Activated naive CD4-positive, alpha-beta T cell treated with anti-CD3 and anti-CD28 coated beads, Interleukin-2, amount 10 ng/mL, durations not matched to agents 7 days and 5 days (primary cell): ENCODE data around the gene CNTNAP3B.
"Not testable (repeated sequence)": the region's sequence is repeated elsewhere in the genome, so short reads cannot be mapped to it uniquely, and the experiment has no call there.

Experiments used
- CTCF ChIA-PET: fragments of 350-600 bp; sonication (Branson Sonifier 250); formaldehyde crosslinking; loops from one replicate; lab custom pipeline; 2021; ENCODE audit warnings: antibody characterized with exemption; lab: Charles Lee
- DNase-seq: peaks from one replicate; pipeline ENCODE4 v3.0.0-alpha.2; 2020
- H3K27ac Mint-ChIP-seq: one replicate; pipeline ENCODE4 v1.8.0; 2021; ENCODE audit warnings: mild to moderate bottlenecking, moderate library complexity, mixed read lengths
- H3K27me3 Mint-ChIP-seq: one replicate; pipeline ENCODE4 v1.8.0; 2021; ENCODE audit warnings: mild to moderate bottlenecking, mixed read lengths
- H3K36me3 Mint-ChIP-seq: one replicate; pipeline ENCODE4 v1.8.0; 2021; ENCODE audit warnings: mixed read lengths
- H3K4me1 Mint-ChIP-seq: one replicate; pipeline ENCODE4 v1.8.0; 2021; ENCODE audit warnings: mixed read lengths
- H3K4me3 Mint-ChIP-seq: one replicate; pipeline ENCODE4 v1.8.0; 2021; ENCODE audit warnings: mild to moderate bottlenecking, moderate library complexity, mixed read lengths
- H3K9me3 Mint-ChIP-seq: one replicate; pipeline ENCODE4 v1.8.0; 2021; ENCODE audit warnings: mixed read lengths

CNTNAP3B gene

GRCh38 chr9:42033541-42033940 is 95.7 kb downstream of the CNTNAP3B start:
- H3K36me3 Mint-ChIP-seq, CTCF ChIA-PET, H3K4me1 Mint-ChIP-seq, H3K27ac Mint-ChIP-seq, DNase-seq, H3K4me3 Mint-ChIP-seq, H3K27me3 Mint-ChIP-seq, H3K9me3 Mint-ChIP-seq: not testable (repeated sequence)

DNA sequence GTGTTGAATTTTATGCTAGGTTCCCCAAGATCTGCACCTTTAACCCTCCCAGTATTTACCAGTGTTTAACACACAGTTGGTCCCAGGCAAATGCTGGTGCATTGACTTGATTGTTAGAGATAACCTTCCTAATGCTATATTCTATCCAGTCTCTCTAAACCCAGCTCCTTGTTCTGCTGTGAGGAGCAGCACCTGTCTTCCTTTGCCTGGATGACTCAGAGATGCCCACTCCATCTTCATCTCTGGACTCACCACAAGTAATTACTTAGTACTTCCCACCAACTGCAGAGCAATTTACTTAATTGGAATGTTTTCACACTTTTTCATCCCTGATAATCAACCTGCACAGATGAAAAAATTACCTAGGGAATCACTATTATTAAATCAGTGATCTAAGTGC is 108.6 kb downstream of the CNTNAP3B start:
- H3K27ac Mint-ChIP-seq, H3K9me3 Mint-ChIP-seq, H3K36me3 Mint-ChIP-seq, DNase-seq, H3K4me1 Mint-ChIP-seq, H3K4me3 Mint-ChIP-seq, CTCF ChIA-PET, H3K27me3 Mint-ChIP-seq: not testable (repeated sequence)

GRCh38 chr9:42018220-42018922 is 110.9 kb downstream of the CNTNAP3B start:
- H3K27ac Mint-ChIP-seq, H3K9me3 Mint-ChIP-seq, H3K27me3 Mint-ChIP-seq, H3K36me3 Mint-ChIP-seq, DNase-seq, H3K4me3 Mint-ChIP-seq, H3K4me1 Mint-ChIP-seq, CTCF ChIA-PET: not testable (repeated sequence)

DNA sequence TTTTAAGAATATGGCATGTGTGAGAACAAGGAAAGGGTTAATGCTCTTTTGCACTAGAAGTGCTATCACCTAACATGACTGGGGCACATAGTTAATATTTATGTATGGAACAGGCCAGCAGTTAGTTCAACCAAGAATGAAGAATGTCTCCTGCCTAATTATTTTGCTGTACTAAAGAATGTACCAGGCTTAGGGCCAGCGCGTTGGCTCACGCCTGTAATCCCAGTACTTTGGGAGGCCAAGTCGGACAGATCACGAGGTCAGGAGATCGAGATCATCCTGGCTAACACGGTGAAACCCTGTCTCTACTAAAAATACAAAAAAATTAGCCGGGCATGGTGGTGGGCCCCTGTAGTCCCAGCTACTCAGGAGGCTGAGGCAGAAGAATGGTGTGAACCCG is 114.9 kb downstream of the CNTNAP3B start:
- H3K27me3 Mint-ChIP-seq, H3K36me3 Mint-ChIP-seq, H3K4me3 Mint-ChIP-seq, H3K4me1 Mint-ChIP-seq, CTCF ChIA-PET, H3K9me3 Mint-ChIP-seq, H3K27ac Mint-ChIP-seq, DNase-seq: not testable (repeated sequence)

DNA sequence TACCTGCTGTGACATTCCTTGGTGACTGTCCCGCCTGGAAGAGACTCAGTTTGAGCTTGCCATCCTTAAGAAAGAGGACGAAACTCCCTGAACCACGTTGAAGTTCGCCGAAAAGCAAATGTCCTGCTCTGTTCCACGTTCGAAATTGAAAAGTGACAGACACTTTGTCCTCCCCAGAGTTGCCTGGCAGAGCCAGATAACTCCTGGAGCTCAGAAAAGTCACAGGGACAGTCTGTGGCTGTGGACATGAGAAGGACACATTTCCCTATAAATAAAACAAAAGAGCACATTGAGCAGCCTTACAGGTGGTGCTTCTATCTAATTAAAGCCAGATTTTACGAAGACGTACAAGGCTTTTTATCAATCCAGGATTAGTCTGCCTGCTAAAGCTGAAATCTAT is 137.6 kb downstream of the CNTNAP3B start:
- H3K4me3 Mint-ChIP-seq, H3K27ac Mint-ChIP-seq, H3K27me3 Mint-ChIP-seq, H3K9me3 Mint-ChIP-seq, H3K36me3 Mint-ChIP-seq, DNase-seq, CTCF ChIA-PET, H3K4me1 Mint-ChIP-seq: not testable (repeated sequence)

DNA sequence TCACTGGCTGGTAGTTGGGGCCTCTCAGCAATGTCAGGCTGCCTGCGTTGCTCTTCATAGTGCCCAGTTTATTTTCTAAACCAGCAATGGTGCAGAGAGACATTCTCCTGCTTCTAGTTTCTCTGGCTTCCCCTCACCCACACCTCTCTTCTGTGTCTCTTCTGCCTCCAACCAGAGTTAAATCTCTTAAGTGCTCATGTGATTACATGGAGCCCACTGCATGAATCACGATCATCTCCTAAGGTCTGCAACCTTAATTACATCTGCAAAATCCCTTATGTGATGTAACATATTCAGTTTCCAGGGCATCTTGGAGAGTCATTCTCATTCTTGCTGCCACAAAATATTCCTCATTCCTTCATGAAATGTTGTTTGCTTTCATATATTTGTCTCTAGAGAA is 149.0 kb downstream of the CNTNAP3B start:
- H3K36me3 Mint-ChIP-seq, H3K27me3 Mint-ChIP-seq, H3K27ac Mint-ChIP-seq, H3K4me3 Mint-ChIP-seq, H3K9me3 Mint-ChIP-seq, H3K4me1 Mint-ChIP-seq, CTCF ChIA-PET, DNase-seq: not testable (repeated sequence)

DNA sequence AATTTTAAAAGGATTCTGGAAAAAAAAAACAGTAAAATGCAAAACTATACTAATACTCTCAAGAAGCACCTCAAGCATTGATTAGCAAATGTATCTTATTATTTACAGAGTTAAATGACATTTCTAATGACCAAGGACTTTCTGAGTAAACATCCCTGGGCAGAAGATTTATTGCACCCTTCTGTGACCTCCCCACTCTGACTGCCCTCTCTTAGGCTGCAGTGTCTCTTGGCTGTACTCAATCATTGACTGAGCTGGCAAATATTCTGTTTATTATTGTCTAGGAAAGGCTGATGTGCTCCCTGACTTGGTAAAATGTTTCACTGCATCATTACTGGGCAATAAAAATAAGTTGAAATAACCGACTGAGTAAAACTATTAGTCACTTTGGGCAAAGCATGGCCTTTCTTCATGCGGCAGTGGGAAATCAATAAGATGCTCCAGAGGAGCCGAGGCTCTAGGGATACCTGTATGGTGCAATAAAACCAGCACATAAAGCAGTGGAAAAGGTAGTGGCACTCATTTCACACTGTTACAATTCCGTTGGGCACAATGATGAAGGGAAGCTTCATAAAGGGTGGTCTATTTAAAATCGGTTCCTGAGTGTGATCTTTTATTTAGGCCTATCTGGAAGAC is 151.1 kb downstream of the CNTNAP3B start:
- not testable (repeated sequence) for H3K4me1 Mint-ChIP-seq

DNA sequence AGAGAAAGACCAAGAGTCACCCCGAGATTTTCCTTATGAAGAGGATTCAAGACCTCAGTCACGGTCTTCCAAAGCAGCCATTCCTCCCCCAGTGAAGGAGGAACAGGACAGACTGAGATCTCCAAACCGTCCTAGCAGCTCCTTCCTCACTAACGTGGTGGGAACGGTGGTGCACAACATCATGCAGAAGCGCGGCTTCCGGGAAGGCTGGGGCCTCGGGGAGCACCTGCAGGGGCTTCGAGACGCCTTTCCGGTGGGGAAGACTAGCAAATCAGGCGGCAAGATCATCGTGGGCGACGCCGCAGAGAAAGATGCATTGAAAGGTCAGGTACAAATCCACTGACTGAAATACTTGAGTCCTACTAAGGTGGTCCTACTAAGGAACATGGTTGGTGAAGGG is 154.3 kb downstream of the CNTNAP3B start:
- H3K4me1 Mint-ChIP-seq, H3K4me3 Mint-ChIP-seq, H3K27me3 Mint-ChIP-seq, H3K9me3 Mint-ChIP-seq, H3K36me3 Mint-ChIP-seq, CTCF ChIA-PET, DNase-seq, H3K27ac Mint-ChIP-seq: not testable (repeated sequence)

More for the DNA sequence above, 151.1 kb downstream of the CNTNAP3B start:
- H3K4me3 Mint-ChIP-seq, H3K27ac Mint-ChIP-seq, H3K27me3 Mint-ChIP-seq, H3K36me3 Mint-ChIP-seq, CTCF ChIA-PET, H3K9me3 Mint-ChIP-seq, DNase-seq: not testable (repeated sequence)

DNA sequence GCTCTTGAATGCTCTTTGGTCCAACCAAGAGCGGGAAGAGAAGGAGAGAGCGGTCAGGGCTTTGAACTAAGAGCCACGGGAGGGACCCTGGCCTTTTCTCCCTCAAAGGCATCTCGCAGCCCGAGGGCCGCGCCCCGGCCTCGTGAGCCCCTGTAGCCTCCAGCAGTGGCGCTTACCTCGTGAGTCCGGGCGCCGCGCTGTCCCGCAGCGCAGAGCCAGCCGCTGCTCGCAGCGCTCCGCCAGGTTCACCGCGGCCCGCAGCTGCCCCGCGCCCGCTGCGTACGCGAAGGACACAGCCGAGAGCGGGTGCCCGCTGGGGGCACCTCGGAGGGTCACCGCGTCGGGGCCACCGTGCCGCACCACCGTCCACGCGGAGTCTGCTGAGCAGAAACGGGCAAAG is 176.2 kb downstream of the CNTNAP3B start:
- H3K4me3 Mint-ChIP-seq, H3K9me3 Mint-ChIP-seq, H3K36me3 Mint-ChIP-seq, H3K4me1 Mint-ChIP-seq, DNase-seq, H3K27me3 Mint-ChIP-seq, H3K27ac Mint-ChIP-seq, CTCF ChIA-PET: not testable (repeated sequence)

DNA sequence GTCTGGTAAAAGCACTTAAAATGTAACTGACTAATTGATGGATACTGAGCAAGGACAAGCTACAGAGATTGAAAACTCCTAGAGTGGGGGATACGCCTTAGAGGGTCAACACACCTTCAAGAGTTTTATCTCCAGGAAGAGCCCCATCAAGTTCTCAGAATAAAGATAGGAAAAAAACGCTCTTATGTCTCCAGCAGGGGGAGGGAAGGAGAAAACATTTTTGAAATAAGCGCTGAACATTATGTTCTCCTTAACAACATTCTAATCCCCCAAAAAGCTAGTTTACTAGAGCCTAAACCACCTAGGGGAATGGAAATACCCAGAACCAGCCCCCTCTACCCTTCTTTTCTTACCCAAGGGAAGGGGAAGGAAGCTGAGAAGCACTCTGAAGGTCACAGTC is 187.5 kb downstream of the CNTNAP3B start:
- CTCF ChIA-PET: not testable (repeated sequence)

DNA sequence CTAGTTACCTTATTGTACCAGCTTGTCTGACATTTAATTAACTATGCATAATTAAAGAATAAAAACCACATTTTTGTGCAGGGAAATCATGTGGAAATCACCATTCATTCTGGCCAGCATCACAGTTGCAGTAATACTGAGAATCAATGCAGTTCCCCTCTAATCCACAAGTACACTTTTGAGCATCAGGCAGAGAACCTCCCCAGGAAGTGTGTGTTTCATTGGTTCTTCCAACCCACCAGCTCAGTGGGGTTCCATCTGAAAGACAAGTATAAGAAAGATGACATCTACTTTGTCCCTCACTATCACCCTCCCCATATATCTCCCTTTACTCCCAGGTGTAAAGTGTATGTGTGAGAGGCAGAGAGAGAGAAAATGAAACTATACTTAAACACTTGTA is 191.1 kb downstream of the CNTNAP3B start:
- H3K9me3 Mint-ChIP-seq, CTCF ChIA-PET, DNase-seq, H3K36me3 Mint-ChIP-seq, H3K27ac Mint-ChIP-seq, H3K27me3 Mint-ChIP-seq, H3K4me1 Mint-ChIP-seq, H3K4me3 Mint-ChIP-seq: not testable (repeated sequence)

More for the DNA sequence above, 187.5 kb downstream of the CNTNAP3B start:
- H3K27ac Mint-ChIP-seq, H3K27me3 Mint-ChIP-seq, DNase-seq, H3K4me3 Mint-ChIP-seq, H3K9me3 Mint-ChIP-seq, H3K4me1 Mint-ChIP-seq, H3K36me3 Mint-ChIP-seq: not testable (repeated sequence)

- CTCF ChIA-PET, DNase-seq, H3K4me3 Mint-ChIP-seq, H3K27ac Mint-ChIP-seq, H3K36me3 Mint-ChIP-seq, H3K4me1 Mint-ChIP-seq, H3K9me3 Mint-ChIP-seq, H3K27me3 Mint-ChIP-seq: not testable (repeated sequence)
Measured at GRCh38 chr9:41935727-41936126, 193.5 kb downstream of the CNTNAP3B start.

DNA sequence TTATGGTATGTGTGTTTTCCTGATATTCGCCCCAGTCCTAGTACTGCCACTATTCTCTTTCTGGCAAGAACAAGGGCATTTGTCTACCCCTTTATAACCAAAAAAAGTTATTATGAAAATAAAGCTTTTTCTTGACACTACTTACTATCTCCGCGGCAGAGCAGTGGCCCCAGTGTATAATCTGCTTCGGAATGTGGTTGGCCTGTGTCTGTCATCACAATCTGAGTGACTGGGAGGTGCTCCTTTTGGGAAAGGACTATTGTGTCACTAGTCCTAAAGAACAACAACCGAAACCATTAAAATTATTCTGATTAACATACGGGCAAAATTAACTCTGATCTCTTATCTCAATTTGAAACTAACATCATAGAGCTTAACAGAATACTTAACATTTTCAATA is 200.1 kb downstream of the CNTNAP3B start:
- H3K27me3 Mint-ChIP-seq, H3K36me3 Mint-ChIP-seq, H3K4me3 Mint-ChIP-seq, H3K4me1 Mint-ChIP-seq, H3K27ac Mint-ChIP-seq, DNase-seq, H3K9me3 Mint-ChIP-seq, CTCF ChIA-PET: not testable (repeated sequence)

GRCh38 chr9:41917374-41917773 is 211.9 kb downstream of the CNTNAP3B start:
- DNase-seq, H3K4me1 Mint-ChIP-seq, H3K4me3 Mint-ChIP-seq, H3K9me3 Mint-ChIP-seq, H3K27ac Mint-ChIP-seq, H3K36me3 Mint-ChIP-seq, H3K27me3 Mint-ChIP-seq, CTCF ChIA-PET: not testable (repeated sequence)

- CTCF ChIA-PET, H3K4me1 Mint-ChIP-seq, H3K9me3 Mint-ChIP-seq, DNase-seq, H3K4me3 Mint-ChIP-seq, H3K36me3 Mint-ChIP-seq, H3K27ac Mint-ChIP-seq, H3K27me3 Mint-ChIP-seq: not testable (repeated sequence)
Measured at GRCh38 chr9:41905488-41905887, 223.7 kb downstream of the CNTNAP3B start.
